Chondrocyte (in vitro differentiated cells): ENCODE data around the gene DSPP. TPM values are rescaled to one million over a fixed set of nuclear protein-coding genes. Genes with fewer than 3 reads are reported as not detected.

Experiments
- DNase-seq: peaks from one replicate; pipeline ENCODE4 v3.0.0; 2021; ENCODE audit warnings: mixed read lengths, low spot score
- H3K27ac Mint-ChIP-seq: one replicate; pipeline ENCODE4 v1.8.0; 2021; ENCODE audit warnings: mild to moderate bottlenecking, moderate library complexity, mixed read lengths; ENCODE audit not compliant: unreplicated experiment
- H3K27me3 Mint-ChIP-seq: 2 replicates; pipeline ENCODE4 v1.8.0; 2021; ENCODE audit warnings: low read depth, mixed read lengths
- H3K36me3 Mint-ChIP-seq: 2 replicates; pipeline ENCODE4 v1.8.0; 2021; ENCODE audit warnings: low read depth, mixed read lengths
- H3K4me1 Mint-ChIP-seq: 2 replicates; pipeline ENCODE4 v1.8.0; 2021; ENCODE audit warnings: low read depth, mild to moderate bottlenecking, mixed read lengths
- H3K4me3 Mint-ChIP-seq: one replicate; pipeline ENCODE4 v1.8.0; 2021; ENCODE audit warnings: mild to moderate bottlenecking, moderate library complexity, mixed read lengths; ENCODE audit not compliant: unreplicated experiment
- H3K9me3 Mint-ChIP-seq: 2 replicates; pipeline ENCODE4 v1.8.0; 2021; ENCODE audit warnings: low read depth, mixed read lengths
- long read RNA-seq: library from polyadenylated mRNA; stranded (forward); transcript quantifications from one replicate; pipeline ENCODE4 v2.0.0, GENCODE V29; 2021
- total RNA-seq: library from RNA; stranded (reverse); gene quantifications from 3 replicates; pipeline ENCODE4 v1.2.1, GENCODE V29; 2021
- TF ChIP-seq, protein P1 (sequence below): fragments of 200-600 bp; sonication (generic); IDR thresholded peaks from 2 replicates; pipeline ENCODE4 v1.5.0; 2021; ENCODE audit warnings: antibody characterized with exemption, mild to moderate bottlenecking, moderate library complexity

The DSPP gene
- total RNA-seq: not detected in 3 replicates
- long read RNA-seq: 0 reads

DNA sequence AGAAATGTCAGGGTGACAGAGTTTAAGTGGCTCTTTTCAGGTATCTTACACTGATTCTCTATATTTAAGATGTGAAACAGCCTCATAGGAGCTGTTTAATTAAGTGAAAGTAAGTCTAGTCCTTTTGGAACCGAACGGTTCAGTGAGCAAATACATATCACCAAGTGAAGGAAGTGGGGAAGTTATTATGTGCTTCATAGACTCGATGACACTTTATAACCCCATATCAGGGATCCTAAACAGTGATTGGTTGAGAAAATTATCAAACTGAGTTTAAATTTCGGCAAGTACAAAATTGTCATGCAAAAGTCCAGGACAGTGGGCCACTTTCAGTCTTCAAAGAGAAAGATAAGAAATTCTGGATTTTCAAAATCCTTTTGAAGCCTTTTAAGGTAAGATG lies at the start of gene DSPP:
DSPP (plus strand) TSS at position 301 of the 400 bp plus-strand sequence. CDS start 2,380 bp downstream, outside the sequence.
- DNase-seq: no peak
- Mint-ChIP-seq H3K4me3 (no peak within 1 kb of the TSS), H3K4me1 (no peaks in the 10 kb centered on the region), H3K27me3 (no peaks in the 10 kb centered on the region), H3K27ac (no peak within 1 kb of the TSS), H3K36me3 (no peaks in the 10 kb centered on the region), H3K9me3 (no peaks in the 10 kb centered on the region)
- TF ChIP-seq, protein P1, sequence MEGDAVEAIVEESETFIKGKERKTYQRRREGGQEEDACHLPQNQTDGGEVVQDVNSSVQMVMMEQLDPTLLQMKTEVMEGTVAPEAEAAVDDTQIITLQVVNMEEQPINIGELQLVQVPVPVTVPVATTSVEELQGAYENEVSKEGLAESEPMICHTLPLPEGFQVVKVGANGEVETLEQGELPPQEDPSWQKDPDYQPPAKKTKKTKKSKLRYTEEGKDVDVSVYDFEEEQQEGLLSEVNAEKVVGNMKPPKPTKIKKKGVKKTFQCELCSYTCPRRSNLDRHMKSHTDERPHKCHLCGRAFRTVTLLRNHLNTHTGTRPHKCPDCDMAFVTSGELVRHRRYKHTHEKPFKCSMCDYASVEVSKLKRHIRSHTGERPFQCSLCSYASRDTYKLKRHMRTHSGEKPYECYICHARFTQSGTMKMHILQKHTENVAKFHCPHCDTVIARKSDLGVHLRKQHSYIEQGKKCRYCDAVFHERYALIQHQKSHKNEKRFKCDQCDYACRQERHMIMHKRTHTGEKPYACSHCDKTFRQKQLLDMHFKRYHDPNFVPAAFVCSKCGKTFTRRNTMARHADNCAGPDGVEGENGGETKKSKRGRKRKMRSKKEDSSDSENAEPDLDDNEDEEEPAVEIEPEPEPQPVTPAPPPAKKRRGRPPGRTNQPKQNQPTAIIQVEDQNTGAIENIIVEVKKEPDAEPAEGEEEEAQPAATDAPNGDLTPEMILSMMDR: no peak

DNA sequence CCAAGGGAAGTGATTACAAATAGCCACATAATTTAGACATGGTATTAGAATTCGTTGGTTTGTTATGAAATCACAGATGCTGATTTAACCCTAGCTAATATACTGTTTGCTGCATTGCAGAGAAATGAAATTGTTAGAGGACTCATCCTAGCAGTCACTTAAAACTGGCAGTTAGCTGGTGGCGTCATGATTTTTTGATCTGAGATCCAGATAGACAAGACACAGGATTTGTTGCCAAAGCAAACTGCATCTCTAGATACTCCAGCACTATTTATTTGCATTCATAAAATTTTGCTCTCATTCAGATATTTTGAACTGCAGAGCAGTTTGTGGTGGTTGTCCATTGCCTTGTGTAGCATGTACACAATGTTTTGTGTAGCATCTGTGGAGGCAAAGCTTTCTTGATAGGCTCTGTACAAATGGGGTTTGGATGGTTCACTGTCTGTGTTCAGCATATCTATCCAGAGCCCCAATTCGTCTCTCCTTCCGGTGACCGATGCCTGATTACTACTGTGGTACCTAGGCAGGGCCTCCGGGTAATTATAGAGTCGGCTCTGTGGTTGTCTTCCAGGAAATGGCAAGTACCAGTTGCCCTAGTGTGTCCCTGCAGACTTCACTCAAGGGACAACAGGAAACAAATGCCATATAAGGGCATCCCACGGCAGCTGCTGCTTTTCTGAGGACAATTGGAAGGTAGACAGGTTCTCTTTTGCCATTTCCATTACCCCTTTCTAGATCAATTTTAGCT lies 49.1 kb upstream of the DSPP start:
- no peaks in the 10 kb centered on the region for H3K9me3 Mint-ChIP-seq

DNA sequence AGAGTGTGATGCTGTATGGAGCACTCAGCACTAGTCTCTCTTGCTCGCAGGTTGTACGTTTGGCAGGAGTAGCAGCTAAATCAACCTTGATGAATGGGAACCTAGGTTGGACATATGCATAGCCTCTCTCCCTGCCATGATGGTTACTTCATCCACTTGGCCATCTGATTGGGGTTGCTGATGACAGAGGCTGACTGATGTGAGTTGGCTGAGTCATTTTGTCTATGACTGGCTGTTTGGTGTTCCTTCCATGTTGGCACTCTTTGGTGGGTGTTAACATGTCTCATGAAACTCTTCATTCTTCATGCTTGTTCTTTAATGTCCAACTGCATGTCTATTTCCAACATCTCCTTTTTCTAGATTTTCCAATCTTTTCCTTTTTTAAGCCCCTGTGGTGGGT lies 47.5 kb upstream of the DSPP start:
- Mint-ChIP-seq H3K4me3 (no peak overlapping the region), H3K27me3 (no peaks in the 10 kb centered on the region), H3K36me3 (no peaks in the 10 kb centered on the region), H3K9me3 (no peaks in the 10 kb centered on the region), H3K4me1 (peaks cover 17% of the 10 kb centered on the region), H3K27ac (no peak overlapping the region)
- TF ChIP-seq, protein P1: no peak
- DNase-seq: no peak

More for the DNA sequence above, 49.1 kb upstream of the DSPP start:
- no peaks in the 10 kb centered on the region for H3K27me3 Mint-ChIP-seq
- no peak for DNase-seq
- no peak overlapping the region for H3K27ac Mint-ChIP-seq
- H3K4me3 Mint-ChIP-seq: no peak overlapping the region
- TF ChIP-seq, protein P1: no peak
- no peaks in the 10 kb centered on the region for H3K36me3 Mint-ChIP-seq
- peaks cover 20% of the 10 kb centered on the region for H3K4me1 Mint-ChIP-seq

DNA sequence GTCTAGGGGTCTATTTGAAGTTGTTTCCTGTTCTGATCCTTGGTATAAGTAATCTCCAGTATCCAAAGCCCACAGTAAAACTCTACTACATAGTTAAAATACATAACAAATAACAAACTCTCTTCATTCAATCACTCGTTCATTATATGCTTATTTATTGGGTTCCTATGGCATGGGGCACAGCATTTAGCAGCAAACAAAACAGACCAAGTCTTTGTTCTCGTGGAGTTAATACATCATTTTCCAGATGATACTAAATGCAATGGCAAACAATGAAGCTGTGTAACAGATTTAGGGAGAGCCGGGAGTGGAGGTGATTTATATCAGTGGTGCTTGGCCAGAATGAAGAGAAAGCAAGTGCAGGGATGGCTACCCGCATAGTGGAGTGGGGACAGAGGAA lies 42.6 kb upstream of the DSPP start:
- DNase-seq: no peak
- Mint-ChIP-seq H3K4me3 (no peak overlapping the region), H3K27me3 (no peaks in the 10 kb centered on the region), H3K4me1 (peaks cover 12% of the 10 kb centered on the region), H3K9me3 (no peaks in the 10 kb centered on the region), H3K36me3 (no peaks in the 10 kb centered on the region), H3K27ac (no peak overlapping the region)
- TF ChIP-seq, protein P1: no peak

DNA sequence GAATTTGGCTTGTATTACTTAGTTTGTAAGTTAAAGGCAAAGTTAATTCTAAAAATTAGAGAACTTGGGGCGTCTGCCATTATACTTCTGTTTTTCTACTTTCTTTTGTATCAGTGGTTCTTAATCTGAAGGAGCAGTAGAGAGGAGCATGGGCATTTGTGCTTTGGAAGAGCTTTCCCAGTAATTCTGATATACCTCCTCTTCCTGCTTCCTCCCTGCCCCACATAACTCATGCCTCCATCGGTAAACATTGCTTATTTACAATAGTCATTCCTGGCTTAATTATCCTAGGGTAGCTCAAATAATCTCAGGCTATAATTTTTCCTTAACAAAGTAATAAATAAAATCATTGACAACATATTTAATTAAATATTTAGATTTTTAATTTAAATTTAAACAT lies 42.1 kb upstream of the DSPP start:
- Mint-ChIP-seq H3K4me1 (peaks cover 12% of the 10 kb centered on the region), H3K4me3 (no peak overlapping the region), H3K9me3 (no peaks in the 10 kb centered on the region), H3K27me3 (no peaks in the 10 kb centered on the region), H3K36me3 (no peaks in the 10 kb centered on the region), H3K27ac (no peak overlapping the region)
- TF ChIP-seq, protein P1: no peak
- no peak for DNase-seq
